K562 (cell line): Measurements from ENCODE around the gene PLA2G7. TPM values are rescaled to one million over a fixed set of nuclear protein-coding genes. Genes with fewer than 3 reads are reported as not detected.

ENCODE experiments used
- ATAC-seq: fragments of 200-7000 bp; cut with Tn5 transposase; 3 replicates; pipeline ENCODE4 v1.9.1; 2020; ENCODE audit warnings: moderate library complexity
- BruUV-seq: library from RNA; stranded (reverse); fragments of 400-500 nt; replicated peaks from 2 replicates; lab custom pipeline; 2021; lab: Mats Ljungman, UMichigan
- CTCF ChIA-PET: fragments of 300-600 bp; formaldehyde crosslinking; extraction: SDS; loops from one replicate; lab custom pipeline; 2021; ENCODE audit warnings: low intra/inter-chr PET ratio; lab: Yijun Ruan, JAX
- POLR2A ChIA-PET: fragments of 300-600, 350-650 bp; sonication (Branson Sonifier 250); formaldehyde crosslinking; extraction: SDS; loops from one replicate; lab custom pipeline; 2021; ENCODE audit warnings: antibody characterized with exemption, inconsistent platforms; lab: Yijun Ruan, JAX
- DNase-seq, 4 experiments: peaks; one replicate each; pipeline versions ENCODE4 v3.0.0 to v3.0.0-alpha.2; 2011 to 2018; ENCODE audit warnings: low spot score in 3 of 4, mixed read lengths in 3 of 4; ENCODE audit errors: extremely low read depth in 1 of 4
- FAIRE-seq: peaks from 2 replicates; lab custom pipeline; 2011; peaks lifted over from hg19 to GRCh38; lab: Jason Lieb, UNC
- H2AFZ ChIP-seq: 2 replicates; pipeline ENCODE4 v1.6.0; 2011; ENCODE audit warnings: low read depth, low read length, control low read depth, inconsistent platforms
- H3K27ac ChIP-seq: fragments of 200-600 bp; 3 replicates; pipeline ENCODE4 v1.8.0; 2011; ENCODE audit warnings: low read depth, mild to moderate bottlenecking, control low read depth, inconsistent platforms, low read length, moderate library complexity, mixed read lengths; ENCODE audit errors: extremely low read depth
- H3K27me3 ChIP-seq, 2 experiments: fragments of 300-600 bp in 1 of 2; 2 replicates in 1 of 2; 3 replicates in 1 of 2; pipeline versions ENCODE4 v1.6.0 to v1.8.0; 2011; ENCODE audit warnings: inconsistent platforms in 2 of 2, low read length in 2 of 2, mild to moderate bottlenecking in 1 of 2, mixed read lengths in 1 of 2, moderate library complexity in 1 of 2; ENCODE audit not compliant: control insufficient read depth in 2 of 2, insufficient read depth in 2 of 2
- H3K36me3 ChIP-seq: fragments of 300-600 bp; 3 replicates; pipeline ENCODE4 v1.8.0; 2011; ENCODE audit warnings: mild to moderate bottlenecking, low read length, inconsistent platforms; ENCODE audit not compliant: control insufficient read depth, insufficient read depth
- H3K4me1 ChIP-seq, 2 experiments: fragments of 200-600 bp in 1 of 2; replicated peaks in 1 of 2; 2 replicates in 1 of 2; 3 replicates in 1 of 2; pipeline versions ENCODE4 v1.5.1 to v1.8.0; 2011; ENCODE audit warnings: inconsistent platforms in 2 of 2, low read length in 2 of 2, mild to moderate bottlenecking in 1 of 2, mixed read lengths in 1 of 2, moderate library complexity in 1 of 2; ENCODE audit not compliant: control insufficient read depth in 2 of 2, insufficient read depth in 2 of 2
- H3K4me2 ChIP-seq: 2 replicates; pipeline ENCODE4 v1.6.1; 2011; ENCODE audit warnings: low read length, control low read depth, inconsistent platforms, mixed read lengths; ENCODE audit not compliant: insufficient read depth
- H3K4me3 ChIP-seq: fragments of 200-600 bp; sonication (generic), shearing (Covaris generic); 2 replicates; pipeline ENCODE4 v1.5.1; 2016; ENCODE audit warnings: control low read depth, inconsistent platforms
- H3K79me2 ChIP-seq: fragments of 200-600 bp; 3 replicates; pipeline ENCODE4 v1.8.0; 2011; ENCODE audit warnings: low read length, inconsistent platforms; ENCODE audit not compliant: control insufficient read depth, insufficient read depth
- H3K9ac ChIP-seq, 2 experiments: 2 replicates each; pipeline versions ENCODE4 v1.6.0 to v1.6.1; 2011; ENCODE audit warnings: low read depth in 2 of 2, low read length in 2 of 2, control low read depth in 1 of 2, inconsistent platforms in 1 of 2, mild to moderate bottlenecking in 1 of 2, mixed read lengths in 1 of 2; ENCODE audit not compliant: insufficient read depth in 1 of 2
- H3K9me1 ChIP-seq: one replicate; pipeline ENCODE4 v1.6.0; 2011; ENCODE audit warnings: inconsistent platforms, mild to moderate bottlenecking, low read length, moderate library complexity; ENCODE audit not compliant: control insufficient read depth, insufficient read depth
- H3K9me3 ChIP-seq: replicated peaks from 2 replicates; pipeline ENCODE4 v1.5.1; 2011; ENCODE audit warnings: low read depth, low read length, inconsistent platforms; ENCODE audit not compliant: control insufficient read depth, insufficient read depth
- H4K20me1 ChIP-seq: replicated peaks from 2 replicates; pipeline ENCODE4 v1.6.1; 2011; ENCODE audit warnings: low read length, inconsistent platforms, mixed read lengths; ENCODE audit not compliant: control insufficient read depth, insufficient read depth
- DPF2 ChIP-seq: fragments of 450-650 bp; IDR thresholded peaks from 2 replicates; pipeline ENCODE4 v1.6.1; 2016
- SMAD4 ChIP-seq: fragments of 250-450 bp; sonication (Bioruptor Pico); conservative IDR thresholded peaks from 2 replicates; pipeline ENCODE4 v1.8.0; 2021; ENCODE audit warnings: inconsistent platforms, mild to moderate bottlenecking, moderate library complexity
- WHSC1 ChIP-seq: IDR thresholded peaks from one replicate; pipeline ENCODE4 v1.6.1; 2012; ENCODE audit warnings: low read length, control low read depth, inconsistent platforms
- WGBS: fragments of 100-300 bp; shearing (Covaris generic); methylation state at CpG from one replicate; pipeline ENCODE4 v1.1.6; 2016; ENCODE audit warnings: low coverage, mixed read lengths; ENCODE audit not compliant: insufficient coverage; ENCODE audit errors: missing lambda C conversion rate; 5-methylcytosine and 5-hydroxymethylcytosine counted together
- in situ Hi-C: fragments of 300-500 bp; cut with MboI; formaldehyde crosslinking; loops from 4 replicates; pipeline ENCODE4 v1.15.0; 2018; ENCODE audit warnings: inconsistent platforms, mixed read lengths
- intact Hi-C: fragments of 100-400 bp; cut with micrococcal nuclease; formaldehyde crosslinking; loops from 2 replicates; pipeline ENCODE4 v1.14.2; 2022
- polyA plus RNA-seq, 8 experiments: library from polyadenylated mRNA; depleted of rRNA in 4 of 8; stranded (reverse) in 5 of 8; unstranded in 3 of 8; fragments of >200 nt; fragmentation: Nextera tagmentation in 2 of 8; fragmentation: Illumina TruSeq in 1 of 8; extraction: Ambion mirVana in 2 of 8; extraction: Trizol in 1 of 8; gene quantifications; 2 replicates each; pipeline versions ENCODE4 v1.2.1 to v1.2.3, GENCODE V29; 2011 to 2014; ENCODE audit warnings: inconsistent platforms in 1 of 8, missing spikeins in 1 of 8
- total RNA-seq, 7 experiments: library from RNA; depleted of rRNA in 6 of 7; stranded (reverse); fragments of >200 nt in 6 of 7; fragmentation: Illumina TruSeq in 2 of 7; extraction: Trizol in 2 of 7; gene quantifications; 2 replicates each; pipeline versions ENCODE4 v1.2.1 to v1.2.3, GENCODE V29; 2011 to 2021; ENCODE audit warnings: low replicate concordance in 1 of 7
- TF ChIP-seq, protein P1 (sequence below): fragments of 450-650 bp; formaldehyde crosslinking; conservative IDR thresholded peaks from 2 replicates; pipeline ENCODE4 v1.4.0; 2022; ENCODE audit warnings: mild to moderate bottlenecking, missing genetic modification characterization

The PLA2G7 gene
- total and polyA plus RNA-seq, 9 of the 15 experiments (the other 6 are each of a cell fraction or from before 2014, with no cell fraction given) = not detected

DNA sequence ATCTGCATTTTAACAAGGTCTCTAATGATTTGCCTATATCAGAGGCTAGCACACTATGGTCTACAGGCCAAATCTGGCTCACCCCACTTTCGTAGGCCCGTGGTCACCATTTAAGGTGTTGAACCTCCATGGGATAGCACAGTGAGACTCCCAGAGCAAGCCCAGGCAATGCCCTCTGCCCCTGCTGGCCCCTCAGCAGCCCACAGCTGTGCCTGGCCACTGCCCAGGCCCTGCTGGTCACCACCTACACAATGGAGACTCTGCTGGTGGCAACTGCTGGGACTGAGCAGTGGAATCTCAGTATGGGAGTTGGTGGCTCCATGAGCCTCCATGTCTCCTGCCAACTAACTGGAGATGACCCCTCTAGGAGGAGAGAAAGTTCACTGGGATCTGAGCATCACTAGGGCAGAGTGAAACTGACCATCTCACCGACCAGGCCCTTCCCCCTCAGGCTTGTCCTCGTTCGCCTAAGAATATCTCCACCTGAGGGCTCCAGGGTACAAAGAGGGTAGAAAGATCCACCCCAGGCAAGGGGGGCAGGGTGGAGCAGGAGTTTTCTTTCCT, 13.8 kb upstream of the PLA2G7 start (continued):
- TF ChIP-seq, protein P1, sequence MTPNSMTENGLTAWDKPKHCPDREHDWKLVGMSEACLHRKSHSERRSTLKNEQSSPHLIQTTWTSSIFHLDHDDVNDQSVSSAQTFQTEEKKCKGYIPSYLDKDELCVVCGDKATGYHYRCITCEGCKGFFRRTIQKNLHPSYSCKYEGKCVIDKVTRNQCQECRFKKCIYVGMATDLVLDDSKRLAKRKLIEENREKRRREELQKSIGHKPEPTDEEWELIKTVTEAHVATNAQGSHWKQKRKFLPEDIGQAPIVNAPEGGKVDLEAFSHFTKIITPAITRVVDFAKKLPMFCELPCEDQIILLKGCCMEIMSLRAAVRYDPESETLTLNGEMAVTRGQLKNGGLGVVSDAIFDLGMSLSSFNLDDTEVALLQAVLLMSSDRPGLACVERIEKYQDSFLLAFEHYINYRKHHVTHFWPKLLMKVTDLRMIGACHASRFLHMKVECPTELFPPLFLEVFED (CRISPR knock-in tag) = no peak
- TF ChIP-seq WHSC1 = no peak

DNA sequence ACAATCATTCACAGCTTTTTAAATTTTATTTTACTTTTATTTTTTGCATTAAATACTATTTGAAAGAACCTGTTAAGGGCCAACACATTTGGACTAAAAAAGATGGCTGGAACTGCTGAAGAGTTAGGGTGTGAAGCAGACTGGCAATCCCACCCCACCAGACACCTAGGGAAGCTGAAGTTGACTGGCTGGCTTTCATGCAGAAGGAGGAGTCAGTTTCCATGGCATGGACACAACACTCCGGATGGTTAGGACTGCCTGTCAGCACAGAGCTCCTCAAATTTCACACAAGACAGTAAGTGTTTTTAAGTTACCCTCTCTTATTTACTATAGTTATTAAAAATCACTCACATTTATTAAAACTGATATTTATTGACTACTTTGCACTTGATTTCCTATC, 11.5 kb upstream of the PLA2G7 start, which contains the start of gene ANKRD66:
Gene ANKRD66 (plus strand): TSS at position 238 of the 400 bp plus-strand sequence. CDS start 5,016 bp downstream, outside the sequence.
- in situ Hi-C loops (no loop called here), intact Hi-C loops (no loop called here)
- 0% methylated on average over 1 of the region's 1 CpG for WGBS
- Histone ChIP-seq H2AFZ (no peak within 1 kb of the TSS), H3K9me3 (no peaks in the 10 kb centered on the region), H4K20me1 (no peaks in the 10 kb centered on the region), H3K4me2 (no peak within 1 kb of the TSS), H3K4me1 (no peaks in the 10 kb centered on the region), H3K9ac (no peak within 1 kb of the TSS), H3K27ac (no peak within 1 kb of the TSS), H3K9me1 (no peaks in the 10 kb centered on the region), H3K36me3 (no peaks in the 10 kb centered on the region), H3K27me3 (no peaks in the 10 kb centered on the region), H3K4me3 (no peak within 1 kb of the TSS), H3K79me2 (no peaks in the 10 kb centered on the region)
- no peak for ATAC-seq
- TF ChIP-seq DPF2 = no peak
- TF ChIP-seq SMAD4 (CRISPR knock-in tag) = no peak
- no peak for FAIRE-seq
- ChIA-PET CTCF (no interaction called here), POLR2A (no interaction called here)
- BruUV-seq = no TSS peak
- DNase-seq = no peak
